HG02623 (cell line): ENCODE results near the gene GAMT.
"Not testable (repeated sequence)": the region's sequence is repeated elsewhere in the genome, so short reads cannot be mapped to it uniquely, and the experiment has no call there.

Experiments used
- ATAC-seq: cut with Tn5 transposase; IDR thresholded peaks from one replicate; pipeline ENCODE4 v1.9.1; 2021; ENCODE audit warnings: moderate library complexity; ENCODE audit not compliant: unreplicated experiment

The GAMT gene

DNA sequence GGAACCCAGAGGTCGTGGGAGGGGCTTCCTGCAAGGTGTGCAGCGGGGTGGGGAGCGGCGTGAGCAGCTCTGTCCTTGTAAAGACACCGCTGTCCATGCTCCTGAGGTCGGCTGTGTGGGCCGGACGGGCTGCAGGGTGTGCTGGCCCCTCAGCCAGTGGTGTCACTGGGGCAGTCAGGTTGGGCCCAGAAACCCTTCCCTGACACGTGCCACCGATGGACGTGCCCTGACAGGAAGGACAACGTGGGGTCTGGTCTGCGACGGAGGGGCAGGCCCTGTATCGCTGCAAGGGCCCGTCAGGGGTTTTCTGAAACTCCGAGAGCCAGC is 32.7 kb upstream of the GAMT start:
- ATAC-seq: no peak

DNA sequence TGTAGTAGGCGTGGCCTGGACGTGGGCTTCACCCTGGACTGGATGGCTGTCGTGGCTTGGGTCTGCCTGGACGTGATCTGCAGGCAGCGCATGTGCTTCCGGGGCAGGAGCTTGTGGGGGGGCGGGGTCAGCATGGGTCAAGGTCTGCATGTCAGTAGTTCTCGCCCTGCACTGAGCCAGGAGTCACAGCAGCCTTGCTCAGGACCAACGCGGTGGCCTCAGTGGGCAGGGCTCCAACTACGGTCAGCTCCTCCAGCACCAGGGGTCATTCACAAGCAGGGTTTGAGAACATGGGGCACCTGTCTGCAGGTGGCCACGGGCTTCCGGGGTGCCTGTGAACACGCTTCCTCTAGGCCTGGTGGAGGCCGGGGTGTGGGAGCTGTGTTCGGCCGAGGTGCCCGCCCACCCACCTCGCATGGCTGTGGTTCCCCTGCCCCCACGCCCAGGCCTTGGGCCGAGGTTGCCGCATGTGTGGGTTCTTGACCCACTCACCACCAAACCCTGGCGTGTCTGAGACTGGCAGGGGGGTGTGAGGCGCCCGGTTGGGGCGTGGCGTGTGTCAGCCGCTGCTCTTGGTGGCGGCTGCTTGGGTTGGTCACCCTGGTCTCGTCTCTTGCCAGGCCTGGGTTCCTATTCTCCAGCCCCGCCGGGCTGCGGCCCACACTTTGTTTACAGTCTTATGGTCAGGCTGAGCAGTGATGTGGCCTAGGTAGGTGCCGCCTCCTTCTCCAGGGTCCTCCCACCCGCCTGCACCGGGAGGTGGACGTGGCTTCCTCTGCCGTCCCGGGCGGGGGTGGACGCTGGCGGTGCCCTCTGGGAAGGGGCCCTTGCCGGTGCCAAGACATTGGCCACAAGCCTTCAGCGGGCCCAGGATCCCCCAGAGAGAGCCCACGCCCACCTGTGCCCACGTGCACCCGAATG is 32.0 kb upstream of the GAMT start:
- ATAC-seq: no peak

DNA sequence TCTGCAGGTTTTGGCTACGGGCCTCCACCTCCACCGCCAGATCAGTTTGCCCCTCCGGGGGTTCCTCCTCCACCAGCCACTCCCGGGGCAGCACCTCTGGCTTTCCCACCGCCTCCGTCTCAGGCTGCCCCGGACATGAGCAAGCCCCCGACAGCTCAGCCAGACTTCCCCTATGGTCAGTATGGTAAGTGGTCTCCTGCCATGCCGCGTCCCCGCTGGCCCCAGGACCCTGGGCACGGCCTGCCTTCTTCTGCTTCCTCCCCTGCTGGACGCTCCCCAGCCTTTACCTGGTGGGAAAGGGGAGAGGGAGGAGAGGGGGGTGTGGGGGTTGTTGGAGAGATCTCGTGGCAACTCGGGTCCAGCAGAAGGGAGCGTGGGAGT is 31.2 kb upstream of the GAMT start:
- no peak for ATAC-seq

DNA sequence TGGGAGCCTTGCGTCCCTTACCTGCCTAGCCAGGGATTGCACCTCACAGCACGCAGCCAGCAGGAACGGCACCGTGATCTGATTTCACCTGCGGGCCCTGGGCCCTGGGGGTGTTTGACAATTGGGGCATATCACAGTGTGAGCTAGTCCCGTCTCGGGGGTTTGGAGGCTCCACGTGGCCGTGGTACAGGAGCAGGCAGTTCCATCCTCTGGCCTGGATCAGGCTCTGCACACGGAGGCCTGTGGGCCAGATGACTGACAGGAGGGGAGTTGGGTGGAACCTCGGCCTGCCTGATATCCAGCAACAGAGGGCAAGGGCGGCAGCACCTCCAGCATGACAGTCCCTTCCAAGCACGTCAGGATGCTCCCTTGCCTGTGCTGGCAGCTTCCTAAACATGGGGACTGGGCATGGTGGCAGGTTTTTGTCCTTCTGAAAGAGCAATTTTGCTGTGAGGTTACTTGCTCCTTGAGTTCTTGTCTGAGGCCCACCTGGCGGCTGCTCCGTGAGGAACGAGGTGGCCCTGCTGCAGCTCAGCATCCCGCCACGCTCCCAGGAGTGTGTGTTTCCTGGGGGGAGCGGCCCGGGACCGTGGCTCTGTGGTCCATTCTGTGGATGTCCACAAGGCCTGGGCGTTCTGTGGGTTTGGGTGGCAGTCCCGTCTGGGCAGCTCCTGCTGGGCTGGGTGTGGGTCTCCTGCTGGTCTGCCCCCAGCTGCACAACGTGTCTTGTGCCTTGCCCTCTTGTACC is 30.6 kb upstream of the GAMT start:
- ATAC-seq: no peak

DNA sequence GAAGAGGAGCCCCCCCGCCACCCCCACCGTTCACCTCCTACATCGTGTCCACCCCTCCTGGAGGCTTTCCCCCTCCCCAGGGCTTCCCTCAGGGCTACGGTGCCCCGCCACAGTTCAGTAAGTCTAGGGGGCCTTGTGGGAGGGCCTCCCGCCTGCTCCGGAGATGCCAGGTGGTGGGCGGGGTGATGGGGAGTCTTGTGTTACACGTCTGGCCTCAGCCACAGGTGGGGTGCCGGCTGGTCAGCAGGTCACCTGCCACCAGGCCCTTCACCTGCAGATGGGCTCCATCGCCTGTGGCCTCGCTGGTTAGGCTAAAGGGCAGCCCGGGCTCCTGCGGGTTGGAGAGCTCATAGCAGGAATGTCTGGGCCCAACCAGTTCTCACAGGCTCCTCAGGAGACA is 28.9 kb upstream of the GAMT start:
- ATAC-seq: no peak

DNA sequence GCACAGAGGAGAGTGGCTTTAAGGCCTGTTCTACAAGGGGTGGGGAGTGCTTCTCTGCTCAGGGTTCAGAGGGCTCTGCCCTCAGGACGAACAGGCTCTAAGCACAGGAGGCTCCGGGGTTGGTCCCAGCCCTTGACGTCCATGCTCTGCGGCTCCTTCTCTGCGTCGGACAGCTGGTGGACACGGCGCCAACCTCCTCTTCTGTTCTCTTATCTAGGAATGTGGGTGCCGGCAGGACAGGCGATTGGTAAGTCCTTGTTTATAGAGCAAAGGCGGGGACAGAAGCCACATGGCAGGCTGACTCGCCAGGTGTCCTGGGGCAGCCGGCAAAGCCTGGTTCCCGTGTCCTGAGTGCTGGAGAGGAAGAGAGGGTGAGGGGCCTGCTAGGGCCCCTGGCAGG is 28.4 kb upstream of the GAMT start:
- ATAC-seq: no peak

DNA sequence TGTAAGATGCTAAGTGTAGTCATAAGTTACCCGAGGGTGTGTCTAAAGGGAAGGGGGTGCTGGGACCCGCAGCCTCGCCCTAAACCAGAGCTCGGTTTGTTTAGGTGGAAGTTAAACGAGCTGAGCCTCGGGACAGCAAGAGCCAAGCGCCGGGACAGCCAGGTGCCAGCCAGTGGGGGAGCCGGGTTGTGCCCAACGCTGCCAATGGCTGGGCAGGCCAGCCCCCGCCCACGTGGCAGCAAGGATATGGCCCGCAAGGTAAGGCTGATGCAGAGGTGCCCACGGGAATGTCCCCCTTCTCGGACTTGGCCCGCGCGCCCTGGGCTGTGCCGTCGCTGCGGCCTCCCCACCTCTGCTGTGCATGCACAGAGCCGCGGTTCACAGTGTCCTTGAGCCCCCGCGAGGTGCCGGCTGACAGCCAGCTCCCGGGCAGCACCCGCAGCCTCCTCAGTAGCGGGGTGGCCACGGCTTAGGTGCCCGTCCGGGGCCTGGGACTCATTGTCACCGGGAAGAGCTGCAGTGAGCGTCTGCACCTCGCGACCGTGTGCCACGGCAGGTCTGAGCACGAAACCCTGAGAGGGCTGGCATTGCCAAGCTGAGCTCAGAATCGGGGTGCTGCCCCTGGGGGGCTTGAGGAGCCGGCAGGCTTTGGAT is 27.5 kb upstream of the GAMT start:
- no peak for ATAC-seq

DNA sequence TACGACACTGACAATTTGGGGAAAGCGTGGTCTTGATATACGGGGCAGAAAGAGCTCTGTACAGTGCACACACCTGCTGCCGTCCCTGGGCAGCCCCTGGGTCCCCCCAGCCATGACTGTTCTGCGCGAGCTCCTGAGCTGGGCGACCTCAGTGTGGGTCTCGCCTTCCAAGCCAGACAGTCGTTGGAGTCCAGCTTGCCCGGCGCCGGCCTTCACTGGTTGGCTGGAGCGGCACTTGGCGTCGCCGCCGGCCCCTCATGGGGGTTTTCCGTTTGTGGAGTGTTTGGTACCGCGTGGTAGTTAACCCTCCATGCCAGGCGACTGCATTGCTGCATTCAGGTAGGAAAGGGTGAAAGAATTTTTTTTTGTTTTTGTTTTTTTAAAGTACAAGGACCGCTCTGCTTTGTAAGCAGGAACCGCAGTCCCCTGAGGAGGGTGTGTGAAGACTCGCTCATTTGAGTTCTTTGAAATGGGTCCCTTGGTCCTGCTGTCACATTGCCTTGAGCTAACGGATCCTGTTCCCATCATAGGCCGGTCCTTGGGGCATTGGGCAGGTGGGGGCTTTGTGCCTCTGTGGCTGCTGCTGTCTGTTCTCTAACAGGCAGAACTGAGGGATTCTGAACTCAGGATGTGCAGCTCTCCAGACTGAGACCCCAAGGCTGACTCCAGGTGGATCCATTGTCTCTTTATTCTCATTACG is 26.0 kb upstream of the GAMT start:
- ATAC-seq: no peak

DNA sequence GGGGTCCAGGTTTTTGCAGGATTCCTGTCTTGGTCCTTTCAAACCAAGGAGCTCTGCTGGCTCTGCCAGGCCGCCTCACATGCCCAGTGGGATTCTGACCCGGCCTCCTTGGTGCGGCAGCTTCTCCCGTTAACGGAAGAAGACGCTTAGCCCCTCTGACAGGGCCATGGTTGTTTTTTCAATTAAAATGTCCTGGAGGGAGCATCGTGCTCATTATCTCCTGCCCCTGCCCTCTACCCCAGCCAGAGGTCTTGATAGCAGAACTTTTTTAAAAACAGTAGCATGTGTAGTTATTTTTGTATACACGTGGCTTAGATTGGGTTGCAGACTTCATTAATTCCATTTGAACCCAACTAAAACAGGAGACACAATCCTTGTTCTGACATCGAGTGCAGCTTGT is 25.4 kb upstream of the GAMT start:
- ATAC-seq: no peak

DNA sequence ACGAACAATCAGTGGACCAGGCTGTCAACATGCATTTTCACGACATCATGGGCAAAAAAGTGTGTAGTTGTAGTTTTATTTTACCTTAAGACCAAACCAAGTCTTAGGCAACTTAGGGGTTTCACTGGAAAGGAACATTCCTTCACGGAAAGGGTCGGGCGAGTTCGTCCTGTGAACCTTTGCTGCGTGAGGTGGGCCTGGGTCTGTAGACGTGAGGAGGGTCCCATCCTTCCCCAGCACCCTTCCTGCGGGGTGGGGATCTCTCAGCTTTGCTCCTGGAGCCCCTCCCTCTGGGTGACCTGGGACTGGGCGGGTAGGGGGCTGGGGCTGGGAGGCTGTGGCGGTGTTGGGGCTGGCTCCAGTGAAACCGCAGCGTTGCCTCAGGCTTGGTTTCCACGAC is 24.6 kb upstream of the GAMT start:
- no peak for ATAC-seq

DNA sequence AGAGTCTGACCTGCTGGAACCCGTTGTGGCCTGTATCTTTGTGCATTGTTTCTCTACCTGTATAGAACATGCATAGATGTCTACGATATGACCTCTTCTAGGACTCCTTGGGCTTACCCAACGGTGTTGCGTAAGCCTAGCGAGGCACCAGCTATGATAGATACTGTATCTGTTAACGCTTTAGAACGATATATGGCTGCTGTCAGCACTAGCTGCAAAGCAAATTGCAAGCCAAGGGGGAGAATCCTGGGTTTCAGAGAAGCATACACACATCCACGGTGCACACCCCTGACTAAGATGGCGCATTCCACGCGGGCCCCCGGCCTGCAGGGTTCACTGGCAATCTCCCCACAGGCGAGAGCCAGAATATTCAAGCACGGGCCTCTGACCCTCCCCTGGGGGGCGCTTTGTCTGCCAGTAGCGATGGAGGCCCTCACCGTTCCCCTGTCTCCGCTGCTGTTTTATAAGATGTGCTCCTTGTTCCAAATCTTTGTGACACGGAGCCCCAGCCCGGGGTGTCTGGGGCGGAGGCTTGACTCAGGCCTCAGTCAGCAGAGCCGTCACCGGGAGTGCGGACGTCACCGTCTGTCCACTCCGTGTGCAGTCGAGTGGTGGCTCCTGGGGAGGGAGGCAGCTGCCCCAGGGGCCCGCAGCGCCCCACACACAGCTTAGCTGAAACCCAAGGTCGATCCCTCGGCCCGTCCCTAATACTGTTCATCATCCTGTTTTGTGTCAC is 23.9 kb upstream of the GAMT start:
- ATAC-seq: no peak

DNA sequence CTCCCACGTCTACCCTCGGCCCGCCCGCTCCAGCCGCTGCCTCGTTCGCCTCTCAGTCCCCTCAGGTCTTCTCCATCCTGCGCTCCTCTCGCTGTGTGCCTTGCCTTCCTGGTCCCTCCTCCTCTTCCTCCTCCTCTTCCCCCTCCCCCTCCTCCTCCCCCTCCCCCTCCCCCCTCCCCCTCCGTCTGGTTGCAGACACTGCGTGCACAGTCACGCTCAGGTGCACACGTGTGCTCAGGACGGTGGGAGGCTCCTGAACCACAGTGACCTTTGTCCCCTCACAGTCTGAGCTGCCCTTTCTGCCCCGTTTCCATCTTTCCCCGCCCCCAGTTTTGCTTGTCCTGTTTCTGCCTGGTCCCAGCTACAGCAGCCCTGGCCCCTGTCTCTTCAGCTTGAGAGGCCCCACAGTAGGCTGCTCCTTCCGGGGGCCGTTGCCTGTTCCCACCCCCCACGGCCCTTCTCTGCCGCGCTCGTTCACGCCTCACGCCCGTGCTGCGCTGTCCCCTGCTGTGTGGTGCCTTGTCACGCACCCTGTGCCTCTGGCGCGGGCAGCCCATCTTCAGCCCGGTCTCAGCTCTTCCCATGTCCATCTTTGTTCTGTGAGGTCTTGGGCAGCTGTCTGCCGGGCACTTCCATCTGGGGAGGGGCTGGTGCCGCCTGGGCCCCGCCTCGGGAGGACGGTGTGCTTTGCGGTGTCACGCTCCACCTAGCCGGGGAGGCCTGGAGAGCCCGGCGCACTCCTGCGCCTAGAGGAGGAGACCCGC is 23.0 kb upstream of the GAMT start:
- ATAC-seq: no peak

DNA sequence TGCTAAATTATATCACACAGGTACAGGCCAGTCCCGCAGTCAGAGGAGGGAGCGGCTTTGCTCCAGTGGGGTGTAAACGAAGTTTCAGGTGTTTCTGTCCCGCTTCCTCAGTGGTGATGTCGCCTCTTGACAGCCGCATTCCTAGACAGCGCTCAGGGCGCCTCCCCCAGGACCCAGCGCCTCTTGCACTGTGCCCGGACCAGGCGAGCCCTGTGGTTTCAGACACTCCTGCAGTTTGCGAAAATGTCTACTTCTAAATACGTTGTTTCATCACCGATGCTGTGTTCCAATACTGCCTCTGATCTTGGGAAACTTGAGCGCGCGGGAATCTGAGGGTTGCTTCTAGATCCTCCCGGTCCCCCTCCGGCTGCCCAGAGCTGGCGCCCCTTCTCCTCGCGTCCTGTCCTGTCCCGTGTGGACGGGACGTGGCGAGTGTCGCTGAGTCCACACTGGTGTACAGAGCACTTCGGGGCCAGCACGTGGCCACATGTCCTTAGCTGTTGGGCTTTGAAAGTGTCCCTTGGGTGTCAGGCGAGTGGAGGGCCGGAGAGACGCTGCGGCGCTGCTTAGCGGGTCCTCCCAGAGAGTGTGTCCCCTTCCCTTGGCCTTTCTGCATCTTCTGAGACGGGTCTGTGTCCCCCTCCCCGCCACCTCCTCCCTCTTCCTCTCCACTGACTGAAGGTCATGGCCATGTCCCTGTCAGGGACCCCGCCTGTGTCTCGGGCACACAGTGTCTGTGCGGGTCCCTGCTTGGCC is 22.3 kb upstream of the GAMT start:
- ATAC-seq: no peak

DNA sequence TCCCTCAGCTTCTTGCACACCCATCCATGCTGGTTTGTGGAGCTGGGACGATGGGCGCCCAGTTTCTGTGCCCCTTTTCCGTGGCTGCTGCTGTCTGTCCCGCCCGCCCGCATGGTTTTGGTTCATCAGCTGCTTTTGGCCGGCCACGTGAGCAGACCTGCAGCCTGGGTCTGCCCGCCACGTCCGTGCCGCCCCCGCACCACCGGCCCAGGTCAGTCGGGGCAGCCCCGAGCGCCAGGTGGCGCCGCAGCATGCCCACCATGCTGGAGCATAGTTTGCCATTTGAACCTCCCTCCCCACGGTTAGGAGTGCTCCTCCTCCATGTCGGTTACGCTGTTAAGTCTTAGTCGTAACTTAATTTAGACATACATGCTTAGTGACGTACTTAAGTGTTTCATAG is 21.6 kb upstream of the GAMT start:
- ATAC-seq: no peak

DNA sequence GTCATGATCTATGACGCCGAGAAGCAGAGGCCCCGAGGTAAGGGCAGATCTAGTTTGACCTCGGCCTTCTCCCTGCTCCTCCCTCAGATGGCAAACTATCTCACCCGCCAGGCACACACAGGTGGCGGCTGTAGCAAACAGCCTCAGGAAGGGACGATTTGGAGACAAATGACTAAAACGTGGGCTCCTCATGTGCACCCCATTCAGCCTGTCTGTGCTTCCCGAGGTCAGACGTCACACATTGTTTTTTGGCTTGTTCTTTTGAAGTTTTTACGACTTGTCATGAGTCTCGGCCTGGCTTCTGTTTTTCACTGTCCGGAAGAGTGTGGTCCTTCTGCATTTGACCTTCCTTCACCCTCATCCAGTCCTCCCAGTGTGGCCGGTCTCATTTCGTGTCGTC is 21.0 kb upstream of the GAMT start:
- ATAC-seq: no peak

DNA sequence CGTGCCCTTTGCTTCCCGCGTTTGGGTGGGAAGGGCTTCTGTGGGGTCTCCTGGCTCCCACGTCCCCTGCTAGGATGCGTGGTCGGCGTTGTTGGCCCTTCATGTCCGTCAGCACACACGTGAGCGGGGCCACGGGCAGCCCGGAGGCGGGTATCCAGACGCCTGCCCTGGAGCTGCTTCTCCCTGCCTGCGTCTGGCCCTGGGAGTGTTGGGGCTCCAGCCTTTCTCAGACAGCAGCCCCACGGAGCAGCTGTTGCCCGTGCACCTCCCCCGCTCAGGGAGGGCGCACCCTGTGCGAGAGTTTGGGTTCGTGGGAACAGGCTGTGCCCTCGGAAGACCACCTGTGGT is 20.6 kb upstream of the GAMT start:
- no peak for ATAC-seq

DNA sequence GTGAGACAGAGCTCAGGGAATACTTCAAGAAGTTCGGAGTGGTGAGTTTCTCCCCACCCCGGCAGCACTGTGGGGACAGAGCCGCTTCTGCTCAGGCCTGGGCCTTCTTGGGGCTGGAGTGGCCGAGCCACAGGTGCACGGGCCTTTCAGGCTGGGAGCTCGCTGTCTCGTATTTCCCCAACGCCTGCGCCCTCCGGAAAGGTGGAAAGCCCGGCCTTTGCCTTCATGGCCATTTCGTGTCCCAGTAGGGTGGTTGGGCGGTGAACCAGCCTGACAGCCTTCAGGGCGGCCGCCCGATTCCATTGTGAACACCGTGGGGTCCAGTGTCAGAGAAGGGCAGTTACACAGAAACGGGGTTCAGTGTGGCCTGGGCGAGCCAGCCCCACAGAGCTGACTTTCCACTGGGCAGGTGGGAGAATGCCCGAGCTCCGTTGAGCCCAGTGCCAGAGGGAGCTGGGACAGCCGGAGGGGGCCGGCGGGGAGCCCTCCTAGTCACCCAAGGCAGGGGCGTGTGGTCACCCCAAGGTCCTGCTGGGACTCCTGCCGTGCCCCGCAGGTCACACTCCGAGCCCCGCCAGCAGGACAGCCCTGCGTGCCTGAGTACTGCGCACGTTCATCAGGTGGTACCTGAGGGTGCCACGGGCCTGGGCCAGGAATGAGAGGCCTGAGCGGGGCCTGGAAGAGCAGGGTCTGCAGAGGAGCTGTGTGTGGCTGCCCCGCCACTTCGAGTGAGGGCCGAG is 20.0 kb upstream of the GAMT start:
- ATAC-seq: no peak

DNA sequence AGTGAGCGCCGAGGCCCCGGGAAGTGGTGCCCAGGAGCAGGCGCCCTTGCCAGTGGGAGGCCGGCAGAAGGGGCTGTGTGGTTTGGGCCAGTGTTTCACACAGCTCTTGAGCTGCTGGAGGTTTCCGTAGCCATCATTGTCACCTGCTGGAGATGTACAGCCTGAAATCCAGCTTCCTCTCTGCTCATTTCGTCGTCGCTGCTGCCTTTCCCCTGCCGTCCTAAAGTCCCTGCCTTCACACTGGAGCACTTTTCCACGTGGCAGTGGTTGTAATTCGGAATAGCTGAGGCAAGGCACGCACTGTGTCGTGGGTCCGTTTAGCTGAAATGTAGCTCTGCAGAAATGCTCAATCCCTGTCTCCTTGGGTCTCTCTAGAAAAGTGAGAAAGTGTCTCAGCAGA is 19.2 kb upstream of the GAMT start:
- no peak for ATAC-seq

DNA sequence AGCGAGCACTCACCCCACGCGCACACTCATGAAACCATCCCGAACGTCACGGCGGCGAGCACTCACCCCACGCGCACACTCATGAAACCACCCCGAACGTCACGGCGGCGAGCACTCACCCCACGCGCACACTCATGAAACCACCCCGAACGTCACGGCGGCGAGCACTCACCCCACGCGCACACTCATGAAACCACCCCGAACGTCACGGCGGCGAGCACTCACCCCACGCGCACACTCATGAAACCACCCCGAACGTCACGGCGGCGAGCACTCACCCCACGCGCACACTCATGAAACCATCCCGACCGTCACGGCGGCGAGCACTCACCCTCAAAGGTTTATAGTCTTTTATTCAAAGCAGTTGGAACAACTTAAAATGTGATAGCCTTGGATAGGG is 18.7 kb upstream of the GAMT start:
- not testable (repeated sequence) for ATAC-seq
